ENCODE measurements around the gene IMPDH1.

DNA sequence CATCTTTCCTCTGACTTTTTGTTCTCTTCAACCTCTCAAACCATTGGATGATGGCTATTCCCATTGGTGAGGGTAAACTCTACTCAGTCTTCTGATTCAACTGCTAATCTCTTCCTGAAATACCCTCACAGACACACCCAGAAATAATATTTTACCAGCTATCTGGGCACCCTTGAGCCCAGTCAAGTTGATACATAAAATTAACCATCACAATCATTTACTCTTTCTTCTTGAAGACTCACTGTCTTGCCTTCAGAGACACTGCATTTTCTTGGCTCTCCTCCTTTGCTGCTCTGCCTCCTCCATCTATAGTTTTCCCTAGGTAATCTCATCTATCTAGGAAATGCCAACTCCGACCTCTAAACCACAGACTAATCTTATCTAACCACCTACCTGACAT is 35.7 kb downstream of the IMPDH1 start:
- TF ChIP-seq, protein P1, sequence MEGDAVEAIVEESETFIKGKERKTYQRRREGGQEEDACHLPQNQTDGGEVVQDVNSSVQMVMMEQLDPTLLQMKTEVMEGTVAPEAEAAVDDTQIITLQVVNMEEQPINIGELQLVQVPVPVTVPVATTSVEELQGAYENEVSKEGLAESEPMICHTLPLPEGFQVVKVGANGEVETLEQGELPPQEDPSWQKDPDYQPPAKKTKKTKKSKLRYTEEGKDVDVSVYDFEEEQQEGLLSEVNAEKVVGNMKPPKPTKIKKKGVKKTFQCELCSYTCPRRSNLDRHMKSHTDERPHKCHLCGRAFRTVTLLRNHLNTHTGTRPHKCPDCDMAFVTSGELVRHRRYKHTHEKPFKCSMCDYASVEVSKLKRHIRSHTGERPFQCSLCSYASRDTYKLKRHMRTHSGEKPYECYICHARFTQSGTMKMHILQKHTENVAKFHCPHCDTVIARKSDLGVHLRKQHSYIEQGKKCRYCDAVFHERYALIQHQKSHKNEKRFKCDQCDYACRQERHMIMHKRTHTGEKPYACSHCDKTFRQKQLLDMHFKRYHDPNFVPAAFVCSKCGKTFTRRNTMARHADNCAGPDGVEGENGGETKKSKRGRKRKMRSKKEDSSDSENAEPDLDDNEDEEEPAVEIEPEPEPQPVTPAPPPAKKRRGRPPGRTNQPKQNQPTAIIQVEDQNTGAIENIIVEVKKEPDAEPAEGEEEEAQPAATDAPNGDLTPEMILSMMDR (IDR thresholded peaks at IDR 0.05), result no peak
- no peak for TF ChIP-seq POLR2A (IDR thresholded peaks at IDR 0.05)

Measured in suprapubic skin (tissue), 3 donors.